Endothelial cell of umbilical vein (primary cell): ENCODE measurements around the gene DNAJB9. TPM values are rescaled to one million over a fixed set of nuclear protein-coding genes. Genes with fewer than 3 reads are reported as not detected.

Experiments
- BruUV-seq: library from RNA; stranded (reverse); fragments of 400-500 nt; replicated peaks from 2 replicates; lab custom pipeline; 2021; lab: Mats Ljungman, UMichigan
- CTCF ChIA-PET: fragments of 300-600, 350-600 bp; sonication (Branson Sonifier 250); formaldehyde crosslinking; loops from one replicate; lab custom pipeline; 2021; ENCODE audit warnings: antibody characterized with exemption, inconsistent platforms; lab: Charles Lee
- POLR2A ChIA-PET: fragments of 300-600, 350-600 bp; sonication (Branson Sonifier 250); formaldehyde crosslinking; loops from one replicate; lab custom pipeline; 2021; ENCODE audit warnings: antibody characterized with exemption, inconsistent platforms; lab: Charles Lee
- DNase-seq: peaks from one replicate; pipeline ENCODE4 v3.0.0-alpha.2; 2011; ENCODE audit warnings: low read depth, low spot score
- FAIRE-seq: peaks from 2 replicates; lab custom pipeline; 2011; peaks lifted over from hg19 to GRCh38; lab: Jason Lieb, UNC
- H2AFZ ChIP-seq: 2 replicates; pipeline ENCODE4 v1.6.0; 2012; ENCODE audit warnings: low read depth, low read length, control low read depth, inconsistent platforms
- H3K27ac ChIP-seq: 2 replicates; pipeline ENCODE4 v1.5.1; 2011; ENCODE audit warnings: low read depth, mild to moderate bottlenecking, control low read depth, low read length, moderate library complexity; ENCODE audit not compliant: insufficient read depth
- H3K27me3 ChIP-seq, 2 experiments: 2 replicates each; pipeline versions ENCODE4 v1.6.0 to v1.6.1; 2011; ENCODE audit warnings: low read length in 2 of 2, mixed read lengths in 1 of 2; ENCODE audit not compliant: control insufficient read depth in 2 of 2, insufficient read depth in 2 of 2
- H3K36me3 ChIP-seq, 2 experiments: 2 replicates in 1 of 2; 3 replicates in 1 of 2; pipeline ENCODE4 v1.5.1; 2011; ENCODE audit warnings: low read length in 2 of 2, mild to moderate bottlenecking in 1 of 2, moderate library complexity in 1 of 2; ENCODE audit not compliant: control insufficient read depth in 2 of 2, insufficient read depth in 2 of 2; ENCODE audit errors: extremely low read depth in 1 of 2
- H3K4me1 ChIP-seq: 3 replicates; pipeline ENCODE4 v1.5.1; 2011; ENCODE audit warnings: mild to moderate bottlenecking, low read length; ENCODE audit not compliant: control insufficient read depth, insufficient read depth; ENCODE audit errors: extremely low read depth
- H3K4me2 ChIP-seq: 2 replicates; pipeline ENCODE4 v1.6.1; 2011; ENCODE audit warnings: low read length, control low read depth, mixed read lengths; ENCODE audit not compliant: insufficient read depth
- H3K4me3 ChIP-seq, 3 experiments: fragments of 200-600 bp in 1 of 3; sonication (generic), shearing (Covaris generic) in 1 of 3; replicated peaks in 1 of 3; 2 replicates each; pipeline ENCODE4 v1.5.1; 2011 to 2016; ENCODE audit warnings: control low read depth in 3 of 3, low read length in 3 of 3, mild to moderate bottlenecking in 2 of 3, inconsistent platforms in 1 of 3, low read depth in 1 of 3, moderate library complexity in 1 of 3; ENCODE audit not compliant: insufficient read depth in 1 of 3
- H3K79me2 ChIP-seq: 2 replicates; pipeline ENCODE4 v1.6.0; 2012; ENCODE audit warnings: low read length, inconsistent platforms; ENCODE audit not compliant: control insufficient read depth, insufficient read depth
- H3K9ac ChIP-seq: replicated peaks from 2 replicates; pipeline ENCODE3; 2011; ENCODE audit warnings: low read length, control low read depth; ENCODE audit not compliant: insufficient read depth; ENCODE audit errors: extremely low read depth
- H3K9me1 ChIP-seq: replicated peaks from 3 replicates; pipeline ENCODE4 v1.6.0; 2011; ENCODE audit warnings: mild to moderate bottlenecking, low read length; ENCODE audit not compliant: control insufficient read depth, insufficient read depth; ENCODE audit errors: extremely low read depth
- H3K9me3 ChIP-seq: replicated peaks from 2 replicates; pipeline ENCODE4 v1.5.1; 2012; ENCODE audit warnings: low read length, inconsistent platforms; ENCODE audit not compliant: control insufficient read depth, insufficient read depth
- H4K20me1 ChIP-seq: replicated peaks from 2 replicates; pipeline ENCODE3; 2011; ENCODE audit warnings: mild to moderate bottlenecking, low read length; ENCODE audit not compliant: control insufficient read depth, insufficient read depth; ENCODE audit errors: extremely low read depth
- CTCF ChIP-seq, 2 donors: IDR thresholded peaks; 1 replicate in 1 of 2; 2 replicates in 1 of 2; pipeline ENCODE4 v1.5.1; 2011; ENCODE audit warnings: low read length in 2 of 2, mild to moderate bottlenecking in 2 of 2, moderate library complexity in 2 of 2, control low read depth in 1 of 2, inconsistent platforms in 1 of 2, low read depth in 1 of 2; ENCODE audit not compliant: insufficient read depth in 1 of 2; ENCODE audit errors: extremely low read depth in 1 of 2
- EZH2 ChIP-seq: IDR thresholded peaks from 2 replicates; pipeline ENCODE4 v1.6.1; 2012; ENCODE audit warnings: borderline replicate concordance, low read depth, mild to moderate bottlenecking, moderate library complexity, low read length, inconsistent platforms; ENCODE audit not compliant: severe bottlenecking
- FOS ChIP-seq: IDR thresholded peaks from 2 replicates; pipeline ENCODE4 v1.6.1; 2011; ENCODE audit warnings: mild to moderate bottlenecking, low read length, moderate library complexity, borderline replicate concordance; ENCODE audit not compliant: insufficient read depth
- GATA2 ChIP-seq: IDR thresholded peaks from 2 replicates; pipeline ENCODE4 v1.7.0; 2011; ENCODE audit warnings: low read depth, mild to moderate bottlenecking, moderate library complexity, mixed read lengths, low read length; ENCODE audit not compliant: insufficient read length, insufficient read depth
- JUN ChIP-seq: IDR thresholded peaks from 2 replicates; pipeline ENCODE4 v1.6.1; 2011; ENCODE audit warnings: borderline replicate concordance, low read depth; ENCODE audit not compliant: insufficient read length, insufficient read depth
- MAX ChIP-seq: IDR thresholded peaks from 2 replicates; pipeline ENCODE4 v1.6.1; 2011; ENCODE audit not compliant: insufficient read depth, insufficient read length
- MYC ChIP-seq: IDR thresholded peaks from one replicate; pipeline ENCODE4 v1.6.1; 2011; ENCODE audit warnings: mild to moderate bottlenecking, low read depth, low read length
- POLR2A ChIP-seq: IDR thresholded peaks from 2 replicates; pipeline ENCODE4 v1.6.1; 2012; ENCODE audit warnings: low read depth, mild to moderate bottlenecking, control low read depth, low read length
- POLR2AphosphoS5 ChIP-seq: IDR thresholded peaks from 2 replicates; pipeline ENCODE4 v1.6.1; 2012; ENCODE audit warnings: low read depth, mild to moderate bottlenecking, control low read depth, low read length, moderate library complexity; ENCODE audit not compliant: insufficient read depth
- dilution Hi-C: fragments of 300-500 bp; cut with MboI; formaldehyde crosslinking; loops from one replicate; pipeline ENCODE4 v1.15.0; 2019; ENCODE audit warnings: low sequenced_read_pairs; ENCODE audit not compliant: extremely low pct_ligation_motif_present
- intact Hi-C: fragments of 100-400 bp; cut with micrococcal nuclease; formaldehyde crosslinking; loops from one replicate; pipeline ENCODE4 v1.10.0; 2022
- polyA plus RNA-seq, 4 experiments: library from polyadenylated mRNA; depleted of rRNA in 3 of 4; stranded (reverse) in 3 of 4; unstranded in 1 of 4; fragments of >200 nt; gene quantifications; 2 replicates each; pipeline versions ENCODE4 v1.2.1 to v1.2.3, GENCODE V29; 2011 to 2012; ENCODE audit warnings: missing spikeins in 1 of 4
- total RNA-seq: library from RNA; stranded (reverse); gene quantifications from 2 replicates; pipeline ENCODE4 v1.2.3, GENCODE V29; 2021

The DNAJB9 gene
- total and polyA plus RNA-seq, 2 donors (not counting 3 experiments of a cell fraction or from before 2014, with no cell fraction given), result 11.7 to 11.9 TPM

DNA sequence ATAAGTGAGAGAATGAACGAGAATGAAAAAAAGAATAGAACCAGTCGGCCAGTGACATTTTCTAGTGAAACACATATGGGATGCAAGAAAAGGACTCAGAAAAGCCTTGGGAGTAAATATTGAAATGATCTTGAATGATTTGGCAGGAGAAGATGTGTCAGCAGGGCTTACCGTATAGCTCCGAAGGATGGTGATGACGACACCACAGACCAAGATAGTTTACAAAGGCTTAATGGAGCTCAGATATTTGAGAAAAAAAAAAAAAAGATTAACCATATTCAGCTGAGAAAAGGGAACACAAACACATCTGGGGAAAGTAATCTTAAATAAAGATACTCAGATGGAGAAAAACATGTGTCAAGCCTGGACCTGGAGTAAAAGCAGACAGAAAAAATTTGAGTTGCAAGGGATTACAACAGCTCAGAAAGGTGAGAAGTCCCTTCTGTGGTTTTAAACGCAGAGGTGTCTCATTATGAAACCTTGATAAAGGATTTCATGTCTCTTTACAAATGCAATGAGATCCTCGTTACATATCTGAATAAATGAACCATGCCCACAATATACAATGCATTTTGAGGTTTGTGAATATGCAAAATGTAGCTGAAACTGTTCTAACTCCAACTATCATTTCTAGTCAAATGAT lies 36.0 kb downstream of the DNAJB9 start:
- FAIRE-seq (no peak), DNase-seq (no peak)
- no peaks in the 10 kb centered on the region for H3K36me3 ChIP-seq
- H3K79me2 ChIP-seq, result no peaks in the 10 kb centered on the region
- peaks cover 2 to 12% of the 10 kb centered on the region in 2 experiments for H3K27me3 ChIP-seq
- H3K9ac ChIP-seq, result no peak overlapping the region
- BruUV-seq, result no TSS peak
- no peak overlapping the region for H3K4me2 ChIP-seq
- no peak overlapping the region for H3K27ac ChIP-seq
- intact Hi-C loops, result no loop called here
- no peak for TF ChIP-seq POLR2A
- no peak for TF ChIP-seq POLR2AphosphoS5
- no peak for TF ChIP-seq FOS
- no peak for TF ChIP-seq EZH2
- TF ChIP-seq MAX, result no peak
- no peak for TF ChIP-seq MYC
- TF ChIP-seq JUN, result no peak
- TF ChIP-seq GATA2, result no peak
- TF ChIP-seq CTCF (IDR thresholded peaks at IDR 0.05; ENCODE audit: extremely low read depth in 1 of 2, insufficient read depth in 1 of 2, low read depth in 1 of 2, low read length in 2 of 2), result no peak
- H3K4me3 ChIP-seq, result no peak overlapping the region
- H2AFZ ChIP-seq, result no peak overlapping the region
- H3K4me1 ChIP-seq, result no peaks in the 10 kb centered on the region
- no peaks in the 10 kb centered on the region for H3K9me1 ChIP-seq
- no peaks in the 10 kb centered on the region for H3K9me3 ChIP-seq
- CTCF ChIA-PET, result interaction anchor here (0.6 kb wide), 1 partner anchor 1999 kb away, joined by 5 read pairs; no protein-coding TSS in a partner anchor
- dilution Hi-C loops, result no loop called here
- POLR2A ChIA-PET, result no interaction called here
- no peaks in the 10 kb centered on the region for H4K20me1 ChIP-seq
